GM21367 (cell line): ENCODE results near the gene HHAT.

Experiments
- ATAC-seq: cut with Tn5 transposase; IDR thresholded peaks from one replicate; pipeline ENCODE4 v1.9.1; 2021; ENCODE audit not compliant: unreplicated experiment

Gene HHAT

DNA sequence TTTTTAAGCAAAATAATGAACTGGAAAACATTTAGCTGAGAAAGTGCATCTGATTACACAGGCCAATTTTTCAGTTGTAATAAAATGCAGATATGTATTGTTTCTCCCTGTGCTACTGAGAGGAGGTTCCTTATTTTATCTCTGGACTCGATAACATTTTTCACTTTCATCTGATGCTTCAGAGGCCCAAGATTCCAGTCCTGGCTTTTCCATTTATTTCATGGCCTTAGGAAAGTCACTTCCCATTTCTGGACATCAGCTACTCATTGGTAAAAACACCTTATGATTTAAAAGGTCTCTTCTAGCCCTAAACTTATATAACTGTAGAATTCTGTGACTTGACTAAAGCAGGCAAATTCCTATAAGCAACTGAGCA lies 203.5 kb downstream of the HHAT start:
- ATAC-seq, result no peak

DNA sequence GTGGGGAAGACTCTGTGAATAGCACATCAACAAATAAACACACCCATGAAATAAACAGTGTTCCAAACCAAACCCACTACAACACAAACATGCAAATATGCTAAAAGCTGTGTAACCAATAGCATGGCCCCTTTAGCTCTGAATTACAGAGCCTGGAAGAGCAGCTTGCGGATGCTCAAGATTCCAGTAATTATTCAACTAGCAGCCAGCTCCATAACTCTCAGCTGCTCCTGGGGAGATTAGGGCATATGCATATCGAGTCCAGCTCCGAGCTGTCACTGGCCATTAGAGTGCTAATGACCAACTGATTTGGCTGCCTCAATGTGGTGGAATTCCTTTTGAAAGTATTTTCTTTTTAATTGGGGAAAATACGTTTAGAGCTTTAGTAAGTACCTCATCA lies 207.1 kb downstream of the HHAT start:
- no peak for ATAC-seq

DNA sequence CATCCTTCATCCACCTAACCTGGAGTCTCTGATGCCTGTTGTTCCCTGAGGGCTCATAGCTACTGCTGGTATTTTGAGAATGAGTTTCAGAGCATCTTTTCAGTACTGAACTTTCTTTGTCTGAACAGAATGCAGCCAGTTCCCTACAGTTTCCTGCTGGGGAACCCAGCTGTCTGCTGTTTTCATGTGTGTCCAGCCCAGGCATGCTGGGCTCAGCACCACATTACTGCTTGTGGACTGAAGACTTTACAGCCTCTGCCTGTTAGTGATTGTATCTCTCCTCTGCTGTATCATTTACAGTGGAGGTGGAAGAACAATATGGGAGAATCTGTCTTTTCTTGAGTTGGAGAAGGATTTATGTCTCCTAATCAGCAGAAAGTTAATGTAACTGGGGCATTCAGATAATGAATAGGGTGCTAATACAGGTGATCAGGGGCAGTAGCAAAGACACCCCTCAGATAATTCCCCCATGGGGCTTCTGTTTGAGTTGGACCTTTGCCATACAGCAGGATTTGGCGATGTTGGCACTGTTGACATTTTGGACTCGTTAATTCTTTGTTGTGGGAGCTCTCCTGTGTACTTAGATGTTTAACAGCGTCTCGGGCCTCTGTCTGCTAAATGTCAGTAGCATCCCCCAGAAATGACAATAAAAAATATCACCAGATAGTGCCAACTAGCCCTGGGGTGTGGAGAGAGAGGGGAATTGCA lies 207.7 kb downstream of the HHAT start:
- ATAC-seq, result no peak

DNA sequence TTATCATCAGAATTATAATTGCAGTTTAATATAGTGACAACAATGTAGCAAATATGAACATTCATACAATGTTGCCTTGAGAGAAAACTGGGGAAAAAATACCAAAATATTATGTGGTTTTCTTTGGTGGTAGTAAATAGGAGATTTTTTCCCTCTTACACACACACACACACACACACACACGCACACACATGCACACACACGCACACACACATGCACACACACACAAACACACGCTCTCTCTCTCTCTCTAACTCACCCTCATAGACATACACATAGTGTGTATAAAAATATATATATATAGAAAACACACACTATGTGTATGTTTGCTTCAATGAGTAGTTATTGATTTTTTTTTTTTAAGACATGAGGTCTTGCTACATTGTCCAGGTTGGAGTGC lies 211.6 kb downstream of the HHAT start:
- no peak for ATAC-seq

DNA sequence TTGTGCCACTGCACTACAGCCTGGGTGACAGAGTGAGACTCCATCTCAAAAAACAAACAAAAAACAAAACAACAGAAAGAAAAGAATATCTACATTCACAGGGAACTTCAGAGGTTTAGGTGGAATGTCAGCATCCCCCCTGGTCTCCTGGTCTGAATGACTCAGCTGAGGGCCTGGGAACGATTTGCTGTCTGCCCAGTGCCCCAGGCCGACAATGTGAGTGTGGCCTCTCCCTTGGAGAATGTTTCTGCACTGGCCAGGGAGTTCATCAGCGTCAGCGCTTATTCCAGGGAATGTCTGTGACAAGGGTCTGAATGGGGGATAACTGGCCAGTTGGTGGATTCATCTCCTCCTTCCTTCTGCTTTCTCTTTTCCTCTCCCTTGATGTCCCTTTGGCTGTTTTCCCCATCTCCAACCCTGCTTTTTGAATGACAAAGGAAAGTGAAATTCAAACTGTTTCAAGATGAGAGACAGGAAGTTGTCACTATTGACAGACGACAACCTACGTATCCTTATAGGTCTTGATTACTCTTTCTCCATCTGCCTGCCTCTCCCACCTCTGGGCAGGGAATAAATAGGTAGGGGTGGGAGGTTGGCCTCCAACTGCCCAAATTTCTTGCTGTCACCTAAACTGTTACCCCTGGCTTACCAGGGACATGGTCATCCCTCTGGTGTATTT lies 213.1 kb downstream of the HHAT start:
- no peak for ATAC-seq

DNA sequence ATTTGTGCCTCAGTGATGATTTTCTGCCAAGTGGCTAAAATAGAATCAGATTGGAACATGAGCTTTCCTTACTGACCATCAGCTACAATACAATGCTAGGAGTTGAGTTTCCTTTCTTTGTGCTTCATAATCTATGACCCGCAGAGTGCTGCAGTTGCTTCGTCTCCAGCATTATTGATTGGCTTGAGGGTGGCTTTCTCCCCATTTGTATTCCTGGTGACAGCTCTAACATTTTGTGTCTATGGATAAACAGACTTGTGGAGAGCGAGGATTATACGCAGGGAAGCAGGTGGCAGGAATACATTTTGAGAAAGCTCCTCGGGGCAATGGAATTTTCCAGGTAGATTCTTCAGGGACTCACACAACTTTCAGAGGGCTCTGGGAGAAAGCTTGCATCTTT lies 223.2 kb downstream of the HHAT start:
- ATAC-seq, result no peak

DNA sequence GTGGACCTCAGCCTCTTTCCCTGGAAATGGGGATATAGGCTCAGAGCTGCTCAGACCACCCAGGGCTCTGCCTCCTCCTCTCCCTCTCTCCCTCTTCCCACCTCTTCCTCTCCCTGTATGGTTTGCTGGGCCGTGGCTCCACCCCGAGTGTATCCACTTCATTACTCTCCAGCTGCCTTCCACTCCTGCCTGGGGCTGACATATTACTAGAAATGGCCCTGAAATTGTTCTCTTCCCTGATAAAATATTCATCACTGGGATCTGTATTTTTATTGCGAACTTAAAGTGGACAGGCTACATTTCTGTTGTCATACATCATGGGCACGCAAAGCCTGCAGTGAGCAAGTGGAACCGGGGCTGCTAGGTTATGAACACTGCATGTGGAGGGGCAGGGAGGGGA lies 225.0 kb downstream of the HHAT start:
- ATAC-seq, result no peak

DNA sequence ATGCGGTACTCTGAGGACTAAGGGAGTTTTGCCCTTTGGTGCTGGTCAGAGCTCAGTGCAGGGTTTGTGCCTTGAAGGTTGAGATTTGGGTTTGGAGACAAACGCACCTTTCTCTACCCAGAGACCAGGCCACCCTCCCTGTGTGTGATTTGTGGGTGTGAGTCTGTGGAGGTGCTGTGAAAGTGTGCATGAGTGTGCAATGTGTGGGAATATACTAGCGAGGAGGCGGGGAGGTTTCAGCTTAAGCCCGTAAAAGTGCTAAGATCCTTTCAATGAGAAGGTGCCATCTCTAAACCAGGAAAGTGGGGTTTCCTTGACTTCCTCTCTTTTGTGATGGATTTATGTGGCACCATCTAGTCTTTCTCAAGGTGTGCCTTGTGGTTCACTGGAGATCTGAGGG lies 225.7 kb downstream of the HHAT start:
- no peak for ATAC-seq

DNA sequence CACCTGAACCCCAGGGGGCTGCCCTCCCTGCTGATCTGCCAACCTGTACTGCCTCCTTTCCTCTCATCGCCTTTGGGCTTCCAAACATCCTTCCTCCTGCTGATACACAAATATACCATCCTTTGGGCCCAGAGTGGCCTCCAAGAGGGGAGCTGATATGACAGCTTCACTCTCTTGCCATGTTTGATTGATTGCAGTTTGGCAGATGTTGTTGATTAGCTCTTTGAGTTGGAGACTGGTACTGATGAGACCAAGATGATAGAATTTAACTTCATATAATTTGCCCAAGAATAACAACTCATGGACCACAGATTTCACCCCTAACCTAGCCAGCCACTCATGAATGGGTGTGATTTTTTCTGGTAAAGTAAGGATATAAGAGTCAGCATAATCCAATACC lies 227.8 kb downstream of the HHAT start:
- no peak for ATAC-seq

DNA sequence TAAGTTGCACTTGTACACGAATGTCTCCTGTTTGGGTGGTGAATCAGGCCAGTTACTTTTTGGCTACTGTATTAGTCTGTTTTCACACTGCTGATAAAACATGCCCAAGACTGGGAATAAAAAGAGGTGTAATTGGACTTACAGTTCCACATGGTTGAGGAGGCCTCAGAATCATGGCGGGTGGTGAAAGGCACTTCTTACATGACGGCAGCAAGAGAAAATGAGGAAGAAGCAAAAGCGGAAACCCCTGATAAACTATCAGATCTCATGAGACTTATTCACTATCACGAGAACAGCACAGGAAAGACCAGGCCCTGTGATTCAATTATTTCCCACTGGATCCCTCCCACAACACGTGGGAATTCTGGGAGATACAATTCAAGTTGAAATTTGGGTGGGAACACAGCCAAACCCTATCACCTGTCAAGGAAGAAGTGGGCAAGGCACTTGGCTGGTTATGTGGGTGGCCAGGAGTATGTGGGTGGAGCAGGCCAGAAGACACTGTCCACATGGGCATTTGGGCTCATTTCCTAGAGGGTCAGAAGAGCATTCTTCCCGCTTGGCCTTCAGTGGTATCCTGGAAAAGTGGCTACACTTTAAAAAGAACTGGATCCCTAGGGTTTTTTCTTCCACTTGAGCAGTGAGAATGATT lies 228.8 kb downstream of the HHAT start:
- ATAC-seq, result no peak

DNA sequence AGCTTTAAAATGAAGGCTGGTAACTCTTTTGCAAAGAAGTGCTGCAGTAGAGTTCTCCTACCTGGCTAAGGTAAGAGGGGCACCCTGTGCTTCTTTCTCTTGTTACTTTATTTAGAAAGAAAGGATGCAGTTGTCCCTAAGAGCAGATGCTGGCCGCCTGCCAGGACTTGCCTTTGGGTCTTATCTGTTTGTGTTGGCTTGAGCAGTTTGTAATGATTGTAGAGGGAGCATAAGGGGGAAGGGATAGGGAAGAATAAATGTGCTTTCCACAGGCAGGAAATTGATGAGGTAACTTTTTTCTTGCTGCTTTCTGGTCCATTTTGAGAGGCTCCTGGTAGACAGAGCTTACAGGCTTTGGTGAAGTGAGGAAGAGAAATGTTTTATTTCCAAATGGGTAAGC lies 229.6 kb downstream of the HHAT start:
- no peak for ATAC-seq

DNA sequence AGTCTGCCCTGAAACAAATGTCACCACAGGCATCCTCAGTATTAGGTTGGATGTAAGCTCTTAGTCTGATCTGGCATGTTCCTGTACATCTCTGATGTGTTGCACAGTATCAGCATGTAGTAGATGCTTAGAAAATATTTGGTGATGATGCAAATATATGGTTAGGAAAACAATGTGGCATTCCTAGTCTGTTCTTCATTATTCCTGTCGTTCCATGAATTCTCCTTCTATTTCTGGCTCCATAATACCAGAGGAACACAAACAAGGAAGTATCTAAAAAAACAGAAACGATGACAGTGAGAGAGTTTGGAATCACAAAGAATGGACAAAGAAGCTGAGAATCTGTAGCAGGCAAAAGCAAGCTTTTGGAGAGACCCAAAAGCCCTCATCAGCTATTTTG lies 236.6 kb downstream of the HHAT start:
- no peak for ATAC-seq

DNA sequence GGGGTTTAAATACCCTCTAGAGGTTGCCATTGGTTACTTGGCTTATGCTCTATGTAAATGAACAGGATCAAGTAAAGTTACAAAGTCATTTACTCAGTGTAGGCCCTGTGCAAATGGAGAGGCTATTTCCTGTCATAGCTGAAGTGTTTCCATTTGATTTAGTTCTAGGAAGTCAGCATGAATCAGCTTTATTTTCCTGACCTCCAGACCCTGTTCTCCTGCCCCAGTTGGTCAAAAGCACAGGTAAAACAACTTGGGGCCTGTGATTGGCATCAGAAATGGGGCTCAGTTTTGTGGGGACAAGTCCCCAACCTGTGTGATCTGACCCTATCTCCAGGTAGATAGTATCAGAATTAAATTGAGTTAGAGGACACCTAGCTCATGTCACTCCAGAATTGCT lies 239.9 kb downstream of the HHAT start:
- ATAC-seq, result no peak

DNA sequence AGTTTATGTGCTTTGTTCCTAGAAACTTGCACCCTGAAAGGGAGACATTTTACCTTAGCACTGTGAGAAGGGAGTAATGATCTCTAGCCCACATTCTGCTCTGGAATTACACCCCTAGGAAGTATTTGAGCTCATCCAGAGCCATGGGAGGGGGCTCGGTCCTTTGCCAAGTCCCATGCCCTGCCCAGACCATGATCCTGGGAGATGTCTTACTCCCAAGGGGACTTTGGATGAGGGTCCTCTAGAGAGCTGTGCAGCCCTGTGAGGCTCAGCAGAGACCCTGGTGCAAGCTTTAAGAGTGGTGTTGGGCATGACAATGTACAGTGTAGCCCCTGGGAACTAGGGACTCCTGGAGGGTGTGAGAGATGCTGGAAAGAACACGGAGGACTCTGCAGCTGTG lies 241.4 kb downstream of the HHAT start:
- no peak for ATAC-seq

DNA sequence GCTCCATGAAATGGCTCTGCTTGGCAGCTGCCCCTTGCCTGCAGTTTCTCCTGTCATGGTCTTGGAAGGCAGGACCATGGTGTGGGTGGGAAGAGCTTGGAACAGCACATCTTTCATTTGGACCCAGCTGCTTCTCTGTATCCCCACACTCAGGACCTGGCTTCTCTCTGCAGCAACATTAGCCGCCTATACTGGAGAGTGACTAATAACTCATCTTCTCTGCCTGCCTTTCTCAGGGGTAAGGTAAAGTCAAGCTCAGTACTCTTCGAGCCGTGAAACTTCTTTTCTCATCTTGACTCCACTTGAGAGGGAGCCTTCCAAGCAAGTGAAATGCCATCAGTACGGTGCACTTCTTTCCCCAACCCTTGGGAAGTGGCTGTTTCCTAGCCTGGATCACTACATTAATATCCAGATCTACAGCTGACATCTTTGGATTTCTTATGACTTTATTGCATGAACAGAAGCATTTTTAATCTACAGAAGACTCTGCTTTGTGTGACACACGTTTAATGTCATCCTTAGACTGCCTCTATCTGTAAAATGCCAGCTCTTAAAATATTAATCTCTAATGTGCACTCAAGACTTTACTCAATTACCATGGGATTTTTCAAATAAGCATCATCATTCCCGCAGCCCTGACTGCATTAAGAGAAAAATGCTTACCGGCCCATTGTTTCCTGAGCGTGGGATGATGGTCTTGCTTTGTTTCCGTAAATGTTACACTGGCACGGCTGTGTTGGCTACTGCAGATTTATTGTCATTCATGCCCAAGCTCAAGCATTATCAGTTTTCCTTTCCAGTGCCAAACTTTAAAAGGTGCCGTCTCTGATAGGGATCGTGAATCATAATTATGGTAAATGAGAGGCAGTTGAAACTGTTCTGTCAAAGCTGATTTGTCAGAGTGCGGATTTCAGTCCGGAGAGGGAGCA lies 242.9 kb downstream of the HHAT start:
- ATAC-seq, result no peak

DNA sequence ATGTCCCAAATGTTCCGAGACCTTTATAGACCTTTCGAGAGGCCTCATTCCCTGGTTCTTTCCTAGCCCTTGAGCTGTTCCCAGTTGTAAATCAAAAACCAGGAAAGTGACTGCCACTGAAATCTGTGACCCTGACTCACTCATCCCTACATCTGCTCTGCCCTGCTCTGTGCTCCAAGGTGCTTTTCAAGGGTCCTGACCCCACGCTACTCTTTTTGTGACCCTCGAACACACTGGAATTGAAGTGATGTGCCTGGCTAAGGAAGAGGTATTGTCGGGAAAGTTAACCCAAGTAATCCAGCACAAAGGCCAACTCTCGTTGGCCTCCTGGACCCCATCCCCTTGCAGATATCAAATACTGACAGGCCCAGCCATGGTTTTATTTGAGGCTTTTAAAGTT lies 244.4 kb downstream of the HHAT start:
- ATAC-seq, result no peak

DNA sequence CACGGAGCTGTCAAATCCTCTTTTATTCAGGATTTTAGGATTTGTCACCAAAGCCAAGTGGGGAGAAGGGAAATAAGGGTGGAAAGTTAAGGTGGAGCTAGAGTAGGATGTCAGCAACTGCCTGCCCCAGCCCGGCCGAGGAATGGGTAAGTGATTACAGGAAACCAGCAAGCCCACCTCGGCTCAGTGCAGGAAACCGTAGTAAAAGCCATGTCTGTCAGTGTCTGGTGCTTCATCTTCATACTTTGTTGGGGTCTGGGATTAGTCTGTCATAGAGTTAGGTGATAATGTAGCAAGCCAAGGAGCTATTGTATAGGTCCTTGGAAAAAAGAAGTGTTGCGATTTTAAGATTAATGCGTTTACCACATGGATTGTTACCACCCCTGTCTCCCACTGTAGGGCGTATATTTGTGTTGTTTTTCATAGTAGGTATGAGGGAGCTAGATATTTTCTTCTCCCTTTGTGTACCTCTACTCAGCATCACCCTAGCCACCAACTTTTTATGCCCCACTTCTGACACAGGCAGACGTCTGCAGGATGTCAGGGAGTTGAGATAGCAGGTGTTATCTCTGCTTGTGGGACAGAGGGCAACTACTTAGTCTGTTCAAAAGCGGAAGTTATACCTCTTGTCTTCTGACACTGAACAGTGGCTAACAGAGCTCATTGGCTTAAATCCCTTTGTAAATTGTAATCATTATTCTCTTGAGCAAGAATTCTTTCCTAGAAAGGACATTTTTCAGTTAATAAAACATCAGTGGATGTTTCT lies 253.7 kb downstream of the HHAT start:
- ATAC-seq, result no peak

DNA sequence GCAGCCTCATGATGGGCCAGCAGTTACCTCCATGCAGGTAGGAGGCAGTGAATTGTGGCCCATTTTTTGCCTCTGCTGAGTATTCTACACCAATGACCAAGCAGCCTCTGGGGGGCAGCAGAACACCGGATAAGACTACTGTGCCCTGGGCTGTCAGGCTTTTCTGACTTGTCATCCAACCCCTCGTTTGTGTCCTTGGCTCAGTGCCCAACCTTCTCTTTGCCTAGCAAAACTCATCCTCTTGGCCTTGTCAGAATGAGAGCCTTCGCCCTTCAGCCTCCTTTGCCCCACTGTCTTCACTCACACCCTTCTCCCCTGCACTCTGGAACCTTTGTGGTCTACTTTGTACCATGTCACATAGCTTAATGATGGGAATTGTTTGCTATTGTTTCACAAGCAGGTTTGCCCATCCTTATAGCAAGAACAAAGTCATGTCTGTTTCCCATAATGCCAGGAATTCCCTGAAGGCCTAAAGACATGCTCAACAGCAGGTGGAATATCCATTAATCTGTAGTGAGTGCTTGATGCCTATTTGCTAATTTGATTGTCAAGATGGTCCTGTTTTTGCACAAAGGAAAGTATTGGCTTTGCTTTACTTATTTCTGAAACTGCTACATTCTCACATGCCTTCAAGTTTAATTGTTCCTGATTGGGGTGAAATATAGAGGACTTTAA lies 255.9 kb downstream of the HHAT start:
- peak; percentile 82 for ATAC-seq

DNA sequence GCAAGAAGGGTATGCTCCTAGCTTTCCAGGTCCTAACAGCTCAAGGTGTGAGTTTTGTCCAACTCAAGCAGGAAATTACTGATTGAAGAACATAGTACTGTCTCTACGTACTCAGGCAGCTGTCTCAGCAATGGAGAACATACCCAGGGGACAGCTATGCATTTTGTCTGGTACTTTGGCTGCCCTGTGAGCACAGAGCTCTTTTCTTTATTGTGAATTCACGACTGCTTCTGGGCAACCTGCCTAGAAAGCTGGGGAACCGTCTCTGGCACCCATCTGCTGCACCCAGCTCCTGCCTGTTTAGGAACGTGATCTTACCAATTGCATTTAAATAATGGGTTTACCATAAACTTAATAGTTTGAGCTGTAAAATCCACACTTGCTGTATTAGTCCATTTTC lies 258.1 kb downstream of the HHAT start:
- ATAC-seq, result no peak

DNA sequence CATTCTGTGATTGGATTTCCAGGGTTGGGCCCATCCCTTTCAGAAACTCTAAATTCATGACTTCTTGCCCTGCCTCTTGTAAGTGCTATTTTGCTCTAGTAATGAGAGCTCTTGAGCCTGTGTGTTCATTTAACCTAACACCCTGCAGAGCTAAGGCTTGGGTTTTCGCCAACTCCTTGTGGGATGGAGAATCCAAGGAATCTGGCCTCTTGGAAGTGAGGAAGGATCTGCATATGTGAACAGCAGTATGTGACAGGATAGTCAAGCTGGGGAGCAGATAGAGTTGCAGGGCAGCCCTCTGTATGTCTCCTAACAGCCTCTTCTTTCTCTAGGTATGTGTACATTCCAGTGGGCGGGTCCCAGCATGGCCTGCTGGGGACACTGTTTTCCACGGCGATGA lies 258.9 kb downstream of the HHAT start:
- ATAC-seq, result no peak
